HS-27A (cell line): ENCODE data around the gene WDPCP.
"Not testable (repeated sequence)": the region's sequence is repeated elsewhere in the genome, so short reads cannot be mapped to it uniquely, and the experiment has no call there.

ENCODE experiments used
- DNase-seq: peaks from one replicate; pipeline ENCODE4 v3.0.0-alpha.2; 2012; ENCODE audit warnings: low read depth, missing footprints

Gene WDPCP

GRCh38 chr2:63242747-63243146 is 345.5 kb downstream of the WDPCP start:
- no peak for DNase-seq

- DNase-seq = no peak
Measured at GRCh38 chr2:63225964-63226686, 362.2 kb downstream of the WDPCP start.

GRCh38 chr2:63218800-63219526 is 369.3 kb downstream of the WDPCP start:
- no peak for DNase-seq

GRCh38 chr2:63195310-63195709 is 393.0 kb downstream of the WDPCP start:
- no peak for DNase-seq

- DNase-seq = no peak
Measured at GRCh38 chr2:63194175-63194574, 394.1 kb downstream of the WDPCP start.

GRCh38 chr2:63192889-63193774 is 395.1 kb downstream of the WDPCP start:
- DNase-seq = no peak

DNA sequence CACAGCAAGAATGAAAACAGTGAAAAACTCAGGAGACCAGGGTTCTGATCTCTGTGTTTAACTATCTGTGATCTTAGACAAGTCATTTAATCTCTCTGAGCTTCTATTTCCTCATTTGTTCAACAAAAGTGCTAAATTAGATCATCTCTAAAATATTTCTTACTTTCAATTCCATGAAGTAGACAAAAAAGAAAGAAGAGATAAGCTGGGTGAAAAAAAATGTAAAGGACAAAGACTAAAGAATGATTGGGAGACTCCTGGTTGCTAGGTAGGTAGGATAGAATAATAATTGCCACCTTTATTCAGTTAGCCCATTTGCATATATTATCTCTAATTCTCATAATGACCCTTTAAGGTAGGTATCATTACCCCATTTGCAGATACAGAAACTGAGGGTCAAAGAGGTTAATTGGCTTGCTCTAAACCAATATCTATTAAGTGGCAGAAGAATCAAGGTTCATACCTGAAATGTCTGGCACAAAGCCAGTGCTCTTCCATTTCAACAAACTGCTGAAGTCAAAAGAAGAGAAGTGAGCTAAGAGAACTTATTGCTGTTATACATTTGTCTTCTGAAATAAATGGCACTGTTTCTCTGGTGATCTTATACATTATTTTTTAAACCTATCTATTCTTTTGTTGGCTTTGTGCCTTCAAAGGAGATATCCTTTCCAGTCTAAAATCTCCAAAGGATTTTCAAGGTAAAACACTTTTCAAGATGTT is 395.9 kb downstream of the WDPCP start:
- no peak for DNase-seq

DNA sequence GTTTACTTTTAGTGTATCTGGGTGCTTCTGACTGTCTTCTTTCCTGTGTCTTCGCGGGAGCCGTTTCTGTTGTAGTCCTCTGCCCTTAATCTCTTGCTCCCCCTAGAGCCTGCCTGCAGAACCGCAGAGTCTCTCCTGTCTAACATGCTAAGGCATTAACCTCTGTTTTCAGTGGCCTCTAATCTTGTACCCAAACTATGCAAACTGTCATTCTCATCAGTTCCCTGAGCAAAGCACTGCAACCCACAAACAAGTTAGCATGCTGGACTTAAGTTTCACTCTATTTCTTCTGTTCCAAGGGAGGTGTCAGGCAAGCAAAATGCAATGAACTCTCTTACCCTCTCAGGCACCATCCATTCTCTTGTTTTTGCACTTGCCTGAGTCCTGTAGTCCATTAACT is 399.3 kb downstream of the WDPCP start:
- no peak for DNase-seq

DNA sequence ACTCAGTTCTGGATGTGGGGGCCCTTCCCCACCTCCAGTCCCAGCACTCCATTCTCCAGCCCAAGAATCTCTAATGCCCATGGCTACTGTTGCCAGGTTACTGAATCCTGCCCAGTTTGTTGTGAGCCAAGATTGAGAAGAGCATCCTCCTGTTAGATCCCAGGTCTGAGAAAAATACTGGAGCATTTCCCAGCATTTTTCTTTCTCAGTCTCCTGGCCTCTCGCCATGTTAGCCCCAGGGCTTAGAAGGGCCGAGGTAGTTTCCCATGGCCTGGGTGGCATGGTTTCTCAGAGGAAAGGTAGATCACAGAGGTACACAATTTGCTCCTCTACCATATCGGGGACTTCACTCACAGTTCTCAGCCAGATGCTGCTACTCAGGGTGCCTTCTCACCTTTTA is 401.9 kb downstream of the WDPCP start:
- no peak for DNase-seq

DNA sequence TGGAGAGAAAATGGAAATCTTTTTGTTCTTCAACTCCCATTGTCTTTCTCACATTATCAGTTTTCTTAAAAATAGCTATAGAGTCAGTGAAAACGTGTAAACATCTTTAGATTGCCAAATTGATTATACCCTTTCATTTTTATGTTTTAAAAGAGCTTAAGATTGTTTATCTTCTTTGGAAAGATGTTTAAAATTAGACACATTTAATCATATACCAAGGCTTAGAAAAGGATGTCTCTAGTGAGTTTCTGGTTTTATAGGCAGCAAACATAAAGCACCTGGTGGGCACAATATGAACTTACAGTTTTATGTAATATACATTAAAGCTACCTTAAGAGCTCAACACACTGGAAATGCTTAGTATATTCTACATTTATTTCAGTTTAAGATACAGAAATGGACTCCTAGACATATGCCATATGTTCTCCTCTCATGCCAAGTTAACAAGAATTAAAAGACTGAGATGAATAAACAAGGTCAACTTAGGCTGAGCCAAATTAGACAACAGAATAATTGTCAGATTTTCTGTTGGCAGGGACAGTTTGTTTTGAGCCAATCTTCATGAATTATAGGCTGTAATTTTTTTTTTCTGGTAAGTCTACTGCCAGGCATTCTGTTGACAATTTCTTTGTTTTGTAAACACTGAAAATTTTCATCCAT is 425.0 kb downstream of the WDPCP start:
- DNase-seq = no peak

DNA sequence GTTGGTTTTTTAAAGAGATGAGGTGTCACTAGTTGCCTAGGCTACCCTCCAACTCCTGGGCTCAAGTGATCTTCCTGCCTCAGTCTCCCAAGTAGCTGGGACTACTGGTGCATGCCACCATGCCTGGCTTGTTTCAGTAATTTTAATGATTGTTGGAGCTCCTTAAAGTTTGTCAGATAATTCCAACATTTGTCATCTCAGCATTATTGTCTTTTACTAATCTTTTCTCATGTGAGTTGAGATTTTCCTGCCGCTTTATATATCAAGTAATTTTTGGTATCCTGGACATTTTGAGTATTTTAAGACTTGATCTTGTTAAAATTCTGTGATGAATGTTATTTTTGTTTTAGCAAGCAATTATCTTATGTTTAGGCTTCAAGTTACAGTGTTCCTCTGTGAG is 429.0 kb downstream of the WDPCP start:
- no peak for DNase-seq

GRCh38 chr2:63136683-63137082 is 451.6 kb downstream of the WDPCP start:
- not testable (repeated sequence) for DNase-seq

DNA sequence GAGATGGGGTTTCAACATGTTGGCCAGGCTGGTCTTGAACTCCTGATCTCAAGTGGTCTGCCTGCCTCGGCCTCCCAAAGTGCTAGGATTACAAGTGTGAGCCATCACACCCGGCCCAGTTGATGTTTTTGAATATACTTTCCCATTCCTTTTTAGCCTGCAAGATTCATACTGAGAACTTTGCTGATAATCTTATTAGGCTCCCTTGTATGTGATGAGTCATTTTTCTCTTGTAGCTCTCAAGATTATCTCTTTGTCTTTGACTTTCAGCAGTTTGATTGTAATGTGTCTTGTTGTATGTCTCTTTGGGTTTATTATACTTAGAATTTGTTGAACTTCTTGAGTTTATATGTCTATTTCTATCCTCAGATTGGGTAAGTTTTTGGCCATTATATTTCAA is 456.3 kb downstream of the WDPCP start:
- DNase-seq = no peak

DNA sequence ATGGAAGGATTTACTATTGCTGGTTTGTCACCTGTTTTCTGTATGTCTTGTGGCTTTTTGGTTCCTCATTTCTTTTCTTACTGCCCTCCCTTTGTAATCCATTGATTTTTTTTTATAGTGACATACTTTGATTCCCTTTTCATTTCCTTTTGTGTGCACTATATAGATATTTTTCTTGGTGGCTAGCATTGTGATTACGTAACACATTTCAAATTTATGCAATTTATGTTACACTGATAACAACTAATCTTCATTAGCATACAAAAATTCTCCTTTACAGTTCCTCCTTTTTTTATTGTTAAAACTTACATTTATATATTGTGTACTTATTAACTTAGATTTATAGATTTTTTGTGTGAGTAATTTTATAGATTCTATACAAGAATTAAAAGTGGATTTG is 457.1 kb downstream of the WDPCP start:
- DNase-seq = no peak

DNA sequence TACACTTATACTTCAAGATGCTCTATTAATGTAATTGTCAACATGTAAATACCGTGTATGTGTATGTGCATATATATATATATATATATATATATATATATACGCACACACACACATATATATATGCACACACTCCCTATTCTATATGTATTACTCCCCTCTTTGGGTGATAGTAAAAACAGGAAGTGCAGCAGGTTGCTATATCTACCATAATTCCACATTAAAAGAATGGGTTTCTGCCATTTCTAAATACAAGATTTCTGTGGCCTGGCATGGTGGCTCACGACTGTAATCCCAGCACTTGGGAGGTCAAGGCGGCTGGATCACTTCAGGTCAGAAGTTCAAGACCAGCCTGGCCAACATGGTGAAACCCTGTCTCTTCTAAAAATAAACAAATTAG is 460.7 kb downstream of the WDPCP start:
- no peak for DNase-seq

GRCh38 chr2:63124850-63125249 is 463.4 kb downstream of the WDPCP start:
- DNase-seq = no peak

GRCh38 chr2:63124218-63124617 is 464.1 kb downstream of the WDPCP start:
- no peak for DNase-seq

DNA sequence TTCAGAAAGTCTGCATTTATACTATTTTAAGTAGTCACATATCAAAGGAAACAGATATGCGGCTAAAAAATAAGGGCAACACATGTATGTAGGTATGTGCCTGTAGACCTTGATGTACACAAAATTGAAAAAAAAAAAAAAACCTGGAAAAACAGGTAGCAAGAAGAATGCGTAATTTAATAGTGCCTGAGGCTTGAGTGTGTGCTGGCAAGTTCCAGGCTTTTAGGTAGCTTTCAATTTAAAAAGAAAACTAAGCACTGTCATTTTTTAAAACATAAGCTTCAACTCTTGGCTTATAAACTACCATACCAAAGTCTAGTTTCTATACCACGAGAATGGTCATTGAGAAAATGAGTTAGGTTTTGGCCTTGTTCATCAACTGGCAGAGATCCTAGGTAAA is 465.4 kb downstream of the WDPCP start:
- DNase-seq = no peak

DNA sequence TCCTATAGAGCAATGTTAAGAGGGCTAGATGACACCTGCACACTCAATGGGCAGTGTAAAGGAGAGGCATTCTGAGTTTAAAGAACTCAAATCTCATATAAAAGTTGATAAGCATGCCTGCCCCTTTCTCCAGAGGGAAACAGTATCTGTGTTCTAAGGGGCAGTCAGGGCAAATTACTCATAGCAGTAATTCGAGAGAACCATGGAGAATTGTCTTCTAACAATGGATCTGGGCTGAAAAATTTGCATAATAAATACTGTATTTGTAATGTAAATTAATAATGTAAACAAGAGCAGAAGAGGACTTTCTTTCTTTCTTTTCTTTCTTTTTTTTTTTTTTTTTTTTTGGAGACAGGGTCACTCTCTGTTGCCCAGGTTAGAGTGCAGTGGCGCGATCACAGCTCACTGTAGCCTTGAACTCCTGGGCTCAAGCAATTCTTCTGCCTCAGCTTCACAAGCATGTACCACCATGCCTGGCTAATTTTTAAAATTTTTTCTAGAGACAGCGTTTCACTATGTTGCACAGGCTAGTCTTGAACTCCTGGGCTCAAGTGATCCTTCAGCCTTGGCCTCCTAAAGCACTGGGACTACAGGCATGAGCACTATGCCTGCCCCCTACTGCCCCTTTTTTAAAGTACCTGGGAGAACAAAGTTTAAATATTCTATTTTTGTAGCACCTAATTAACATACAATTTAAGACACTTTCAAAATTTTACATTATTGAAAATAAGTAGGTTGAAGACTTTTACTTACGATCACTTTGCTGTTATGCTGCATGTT is 467.0 kb downstream of the WDPCP start:
- DNase-seq = no peak

- no peak for DNase-seq
Measured at GRCh38 chr2:63118821-63119220, 469.5 kb downstream of the WDPCP start.

DNA sequence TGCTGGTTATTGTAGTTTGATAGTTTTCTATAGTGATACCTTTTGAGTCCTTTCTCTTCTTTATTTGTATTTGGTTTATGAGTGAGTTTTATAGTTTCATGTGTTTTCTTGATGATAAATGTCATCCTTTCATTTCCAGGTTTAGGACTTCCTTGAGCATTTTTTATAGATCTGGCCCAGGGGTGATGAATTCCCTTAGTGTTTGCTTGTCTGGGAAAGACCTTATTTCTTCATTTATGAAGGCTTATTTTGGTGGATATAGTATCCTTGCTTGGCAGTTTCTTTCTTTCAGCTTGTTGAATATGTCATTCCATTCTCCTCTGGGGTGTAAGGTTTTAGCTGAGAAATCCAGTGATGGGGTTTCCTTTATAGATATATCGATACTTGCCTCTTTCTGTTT is 483.8 kb downstream of the WDPCP start:
- DNase-seq = no peak
